IPS DF 4.7 (cell line): ENCODE data around the gene PIK3CA.
"Not testable (repeated sequence)": the region's sequence is repeated elsewhere in the genome, so short reads cannot be mapped to it uniquely, and the experiment has no call there.

Source experiments
- DNase-seq: peaks from one replicate; pipeline ENCODE4 v3.0.0-alpha.2; 2013; ENCODE audit warnings: low spot score; ENCODE audit errors: extremely low read depth

PIK3CA gene

GRCh38 chr3:179196098-179196497 lies 47.9 kb downstream of the PIK3CA start:
- DNase-seq = no peak

DNA sequence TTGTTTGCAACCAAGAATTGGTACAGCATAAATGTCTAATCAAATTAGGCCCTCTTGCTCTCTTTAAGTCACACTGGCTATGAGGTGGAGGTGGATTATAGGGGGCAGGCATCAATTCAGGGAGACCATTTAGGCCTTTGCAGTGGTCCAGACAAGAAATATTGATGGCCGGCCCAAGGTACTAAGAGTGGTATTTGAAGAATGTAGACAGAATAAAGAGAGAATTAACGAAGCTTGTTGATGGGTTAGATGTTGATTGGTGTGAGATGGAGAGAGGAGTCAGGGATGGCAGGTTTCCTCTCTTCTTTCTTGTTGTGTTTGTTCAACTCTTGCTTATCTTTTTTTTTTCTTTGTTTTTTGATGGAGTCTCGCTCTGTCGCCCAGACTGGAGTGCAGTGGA lies 48.5 kb downstream of the PIK3CA start:
- no peak for DNase-seq

- no peak for DNase-seq
These were observed 52.6 kb downstream of the PIK3CA start for GRCh38 chr3:179200790-179201189.

DNA sequence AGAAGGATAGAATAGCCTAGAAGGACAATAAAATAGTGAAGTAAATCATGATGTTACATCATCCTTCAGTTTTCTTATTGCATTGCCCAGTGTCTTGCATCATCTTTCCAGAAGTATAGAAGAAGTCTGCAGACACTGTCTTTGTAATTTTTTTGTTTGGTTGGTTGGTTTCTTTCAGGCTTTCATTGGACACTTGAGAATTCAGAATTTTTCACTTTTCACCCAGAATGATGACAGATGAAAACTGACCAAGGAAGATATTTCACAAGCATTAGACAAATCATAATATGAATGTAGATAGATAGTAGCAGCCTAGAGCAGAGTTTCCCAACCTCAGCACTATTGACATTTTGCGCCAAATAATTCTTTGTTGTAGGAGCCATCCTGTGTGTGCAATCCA lies 67.4 kb downstream of the PIK3CA start:
- DNase-seq = not testable (repeated sequence)

DNA sequence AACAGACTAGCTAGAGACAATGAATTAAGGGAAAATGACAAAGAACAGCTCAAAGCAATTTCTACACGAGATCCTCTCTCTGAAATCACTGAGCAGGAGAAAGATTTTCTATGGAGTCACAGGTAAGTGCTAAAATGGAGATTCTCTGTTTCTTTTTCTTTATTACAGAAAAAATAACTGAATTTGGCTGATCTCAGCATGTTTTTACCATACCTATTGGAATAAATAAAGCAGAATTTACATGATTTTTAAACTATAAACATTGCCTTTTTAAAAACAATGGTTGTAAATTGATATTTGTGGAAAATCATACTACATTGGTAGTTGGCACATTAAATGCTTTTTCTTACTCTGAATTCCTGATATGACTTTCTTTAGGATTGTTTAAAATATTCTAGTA lies 70.1 kb downstream of the PIK3CA start:
- DNase-seq = not testable (repeated sequence)

- no peak for DNase-seq
These were observed 75.4 kb downstream of the PIK3CA start for GRCh38 chr3:179223548-179223947.

- DNase-seq = no peak
These were observed 76.4 kb downstream of the PIK3CA start for GRCh38 chr3:179224584-179224983.

GRCh38 chr3:179227349-179227748 lies 79.2 kb downstream of the PIK3CA start:
- DNase-seq = no peak

- DNase-seq = no peak
These were observed 81.0 kb downstream of the PIK3CA start for GRCh38 chr3:179229177-179229576.

DNA sequence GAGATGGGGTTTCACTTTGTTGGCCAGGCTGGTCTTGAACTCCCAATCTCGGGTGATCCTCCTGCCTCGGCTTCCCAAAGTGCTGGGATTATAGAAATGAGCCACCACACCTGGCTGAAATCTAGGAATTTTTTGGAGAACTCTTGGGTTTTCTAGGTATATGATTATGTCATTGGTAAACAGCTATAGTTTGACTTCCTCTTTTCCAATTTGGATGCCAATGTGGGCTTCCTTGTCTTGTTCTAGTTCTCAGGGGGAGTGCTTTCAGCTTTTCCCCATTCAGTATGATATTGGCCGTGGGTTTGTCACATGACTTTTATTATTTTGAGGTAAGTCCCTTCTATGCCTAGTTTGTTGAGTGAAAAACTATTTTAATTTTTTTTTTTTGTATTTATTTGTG lies 84.9 kb downstream of the PIK3CA start:
- no peak for DNase-seq

- DNase-seq = no peak
These were observed 86.0 kb downstream of the PIK3CA start for GRCh38 chr3:179234199-179234598.

DNA sequence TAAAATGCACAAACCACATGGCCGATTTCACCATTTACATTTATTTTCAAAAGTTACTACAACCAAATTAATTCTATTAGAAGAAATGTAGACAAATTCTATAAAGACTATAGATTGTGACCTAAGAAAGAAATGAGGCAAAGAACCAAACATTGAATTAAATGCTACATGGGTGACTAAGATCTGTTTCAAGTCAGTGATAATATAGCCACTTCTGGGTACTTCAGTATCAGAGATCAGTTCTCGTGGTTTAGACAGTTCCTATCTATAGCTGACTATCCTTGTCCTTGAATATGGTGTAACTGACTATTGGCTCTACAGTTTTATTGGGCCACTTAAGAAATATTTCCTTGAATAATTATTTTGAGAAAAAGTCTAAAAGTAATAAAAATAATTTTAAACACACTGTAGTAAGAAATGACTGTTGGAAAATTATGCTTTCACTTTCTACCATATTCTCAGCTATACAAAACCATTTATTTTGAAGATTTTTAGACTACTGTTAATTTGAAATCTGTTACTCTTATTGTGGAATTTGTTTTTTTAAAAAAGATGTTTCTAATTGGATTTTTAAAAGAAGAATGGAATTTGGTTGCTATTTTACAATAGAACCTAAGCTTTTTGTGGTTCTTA lies 88.6 kb downstream of the PIK3CA start:
- no peak for DNase-seq

GRCh38 chr3:179240299-179240698 lies 92.1 kb downstream of the PIK3CA start:
- DNase-seq = not testable (repeated sequence)

GRCh38 chr3:179242859-179243258 lies 94.7 kb downstream of the PIK3CA start:
- DNase-seq = not testable (repeated sequence)

DNA sequence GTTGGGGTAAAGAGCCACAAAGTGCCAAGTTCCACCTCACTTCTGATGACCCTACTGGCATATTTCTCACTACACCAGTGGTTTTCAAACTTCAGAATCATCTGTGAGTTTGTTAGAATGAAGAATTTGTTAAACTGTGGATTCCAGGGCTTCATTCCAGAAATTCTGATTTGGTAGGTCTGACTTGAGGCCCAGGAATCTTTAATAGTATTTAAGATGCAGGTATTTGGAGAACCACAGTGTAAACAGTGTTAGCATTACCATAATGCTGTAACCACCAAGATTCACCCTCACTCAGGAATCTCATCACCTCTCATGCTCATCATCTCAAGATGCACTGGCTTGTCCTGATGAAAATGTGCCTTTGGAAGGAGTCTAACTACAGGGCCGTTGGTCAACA lies 96.7 kb downstream of the PIK3CA start:
- no peak for DNase-seq

DNA sequence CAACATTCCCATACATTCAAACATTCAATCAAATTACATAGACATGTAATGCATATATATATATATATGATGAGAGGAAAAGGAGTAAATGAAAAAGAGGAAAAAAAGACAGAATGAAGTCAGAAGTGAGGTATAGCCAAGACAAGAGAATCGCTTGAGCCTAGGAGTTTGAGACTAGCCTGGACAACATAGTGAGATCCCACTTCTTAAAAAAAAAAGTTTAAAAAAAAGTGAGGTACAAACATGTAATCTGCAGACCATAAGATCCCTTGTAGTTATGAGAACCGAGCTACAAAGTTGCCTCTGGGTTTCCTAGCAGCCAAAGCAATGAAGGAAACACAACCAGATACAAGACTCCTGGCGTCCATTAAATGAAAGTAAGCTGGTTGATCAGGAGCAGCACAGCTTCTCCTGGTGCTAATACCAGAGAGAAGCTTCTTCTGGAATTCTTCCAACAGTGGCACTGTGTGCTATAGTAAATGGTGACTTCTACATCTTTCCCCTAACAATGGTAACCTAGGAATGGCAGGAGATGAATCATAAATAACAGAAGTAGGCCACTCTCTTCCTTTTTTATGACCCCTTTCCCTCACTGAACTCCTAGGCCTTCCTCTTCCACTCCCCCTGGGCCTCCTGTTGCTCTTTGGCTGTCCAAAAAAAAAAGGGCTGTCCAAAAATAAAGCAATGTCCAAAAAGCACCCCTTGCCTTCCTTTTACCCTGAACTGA lies 99.3 kb downstream of the PIK3CA start:
- no peak for DNase-seq

- DNase-seq = no peak
These were observed 102.8 kb downstream of the PIK3CA start, which contains the start of gene KCNMB3 for GRCh38 chr3:179250803-179251476. KCNMB3 (minus strand) TSS chr3:179251114; CDS start chr3:179250990, 124 bp downstream.

DNA sequence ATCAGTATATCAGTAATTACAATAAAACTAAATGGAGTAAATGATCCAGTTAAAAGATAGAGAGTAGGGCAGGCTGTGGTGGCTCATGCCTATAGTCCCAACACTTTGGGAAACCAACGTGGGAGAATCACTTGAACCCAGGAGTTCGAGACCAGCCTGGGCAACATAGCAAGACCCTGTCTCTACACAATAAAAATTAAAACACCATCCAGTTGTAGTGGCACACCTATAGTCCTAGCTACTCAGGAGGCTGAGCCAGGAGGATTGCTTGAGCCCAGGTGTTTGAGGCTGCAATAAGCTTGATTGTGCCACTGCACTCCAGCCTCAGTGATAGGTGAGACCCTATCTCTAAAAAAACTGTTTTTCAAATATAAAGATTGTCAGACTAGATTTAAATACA lies 108.7 kb downstream of the PIK3CA start:
- DNase-seq = no peak

- not testable (repeated sequence) for DNase-seq
These were observed 109.6 kb downstream of the PIK3CA start for GRCh38 chr3:179257742-179258141.

DNA sequence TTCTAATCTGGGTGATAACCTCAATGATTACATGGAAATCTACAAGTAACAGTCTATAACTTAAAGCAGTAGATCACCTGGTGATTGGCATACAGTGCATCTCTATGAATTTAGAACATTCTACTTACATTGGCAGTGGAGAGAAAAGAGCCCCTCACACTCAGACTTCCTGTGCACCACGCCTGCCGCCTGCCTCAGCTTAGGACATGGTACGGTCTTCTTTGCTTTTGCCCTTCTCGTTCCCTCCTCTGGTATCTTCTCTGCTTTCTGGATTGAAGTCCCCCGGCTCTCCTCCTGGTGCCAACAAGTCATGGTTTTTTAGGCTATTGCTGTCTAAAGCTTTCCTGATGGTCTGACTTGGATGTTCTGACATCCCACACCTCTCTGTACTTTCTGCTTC lies 110.7 kb downstream of the PIK3CA start:
- no peak for DNase-seq

- not testable (repeated sequence) for DNase-seq
These were observed 112.0 kb downstream of the PIK3CA start for GRCh38 chr3:179259959-179260756.
